ENCODE data around the gene TSNAXIP1.

The TSNAXIP1 gene

DNA sequence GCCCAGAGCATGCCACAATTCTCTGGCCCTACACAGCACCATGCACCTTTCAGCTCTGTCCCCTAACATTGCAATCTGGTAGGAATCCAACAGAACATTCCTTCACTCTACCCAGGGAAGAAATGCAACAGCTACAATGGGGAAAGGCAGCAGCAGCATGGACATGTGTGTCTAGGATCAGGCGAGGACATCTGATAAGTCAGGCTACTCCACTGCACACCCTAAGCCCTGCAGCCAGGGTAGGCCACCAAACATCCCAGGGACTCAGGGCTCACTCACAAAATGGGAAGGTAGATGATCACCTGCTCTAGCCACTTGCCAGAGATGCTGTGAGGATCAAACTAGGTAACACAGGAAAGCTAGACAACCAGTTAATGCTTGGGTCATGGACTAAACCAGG lies 5.4 kb upstream of the TSNAXIP1 start:
- TF ChIP-seq CTCF (IDR thresholded peaks at IDR 0.05; ENCODE audit: low read length, missing control alignments), result no peak
- H3K4me3 ChIP-seq (replicated peaks; ENCODE audit: low read depth, low read length), result no peak overlapping the region
- DNase-seq (ENCODE audit: low read depth), result no peak

GRCh38 chr16:67801883-67802282 lies 4.8 kb upstream of the TSNAXIP1 start:
- H3K4me3 ChIP-seq (replicated peaks; ENCODE audit: low read depth, low read length), result no peak overlapping the region
- no peak for DNase-seq (ENCODE audit: low read depth)
- TF ChIP-seq CTCF (IDR thresholded peaks at IDR 0.05; ENCODE audit: low read length, missing control alignments), result no peak

DNA sequence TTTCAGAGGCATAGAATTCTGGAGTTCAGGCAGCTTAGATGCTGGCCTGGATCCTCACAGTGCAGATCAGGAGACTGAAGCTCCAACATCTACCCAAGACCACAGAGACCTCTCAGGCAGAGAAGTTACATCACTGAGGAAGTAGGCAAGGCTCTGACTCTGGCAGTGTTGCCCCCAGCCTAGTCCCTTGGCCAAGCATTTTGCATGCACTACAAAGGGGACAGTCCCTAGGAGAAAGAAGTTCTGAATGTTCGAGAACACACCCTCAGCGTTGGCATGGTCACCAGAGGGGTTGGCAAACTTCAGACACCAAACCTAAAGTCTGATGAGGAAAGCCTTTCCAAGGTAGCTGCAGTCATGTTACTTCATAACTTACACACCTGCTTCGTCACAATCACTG lies 2.8 kb upstream of the TSNAXIP1 start:
- TF ChIP-seq CTCF (IDR thresholded peaks at IDR 0.05; ENCODE audit: low read length, missing control alignments), result no peak
- H3K4me3 ChIP-seq (replicated peaks; ENCODE audit: low read depth, low read length), result no peak overlapping the region
- DNase-seq (ENCODE audit: low read depth), result no peak

- no peak for DNase-seq (ENCODE audit: low read depth)
- H3K4me3 ChIP-seq (replicated peaks; ENCODE audit: low read depth, low read length), result peak overlapping the region; percentile 96
- TF ChIP-seq CTCF (IDR thresholded peaks at IDR 0.05; ENCODE audit: low read length, missing control alignments), result no peak
Observed at GRCh38 chr16:67804853-67805542, 1.7 kb upstream of the TSNAXIP1 start.

DNA sequence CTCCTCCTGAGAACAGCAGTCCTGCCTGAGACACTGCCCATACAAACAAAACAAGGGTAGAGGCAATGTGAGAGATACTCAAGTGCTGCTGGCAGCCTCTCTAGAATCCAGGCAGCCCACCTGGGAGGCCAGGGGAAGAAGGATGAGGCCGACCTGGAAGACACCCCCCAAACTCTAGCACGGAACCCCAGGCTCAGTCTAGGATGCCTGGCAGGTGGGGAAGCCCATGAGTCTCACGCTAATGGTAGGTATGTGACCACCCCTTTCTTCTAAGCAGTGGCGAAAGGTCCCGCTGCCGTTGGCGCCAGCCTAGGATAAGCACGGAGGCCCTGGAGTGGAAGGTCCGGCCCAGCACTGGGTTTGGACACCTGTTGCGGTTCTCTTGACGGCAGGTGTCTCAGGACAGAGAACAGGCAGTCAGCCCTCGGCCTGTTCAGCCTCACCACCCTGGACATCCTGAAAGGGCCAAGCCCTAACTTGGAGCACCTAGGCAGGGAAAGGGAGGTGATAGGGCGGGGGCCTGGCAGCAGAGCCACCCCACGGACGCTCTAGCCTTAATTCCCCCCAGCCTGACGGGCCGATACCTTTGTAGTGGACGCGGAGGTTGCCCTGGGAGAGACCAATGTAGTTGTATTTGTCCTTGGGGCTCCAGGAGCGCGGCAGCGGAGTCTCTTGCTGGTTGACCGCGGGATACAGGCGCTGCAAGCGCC lies 816 bp upstream of the TSNAXIP1 start:
- no peak for TF ChIP-seq CTCF (IDR thresholded peaks at IDR 0.05; ENCODE audit: low read length, missing control alignments)
- peak overlapping the region; percentile 96 for H3K4me3 ChIP-seq (replicated peaks; ENCODE audit: low read depth, low read length)

DNA sequence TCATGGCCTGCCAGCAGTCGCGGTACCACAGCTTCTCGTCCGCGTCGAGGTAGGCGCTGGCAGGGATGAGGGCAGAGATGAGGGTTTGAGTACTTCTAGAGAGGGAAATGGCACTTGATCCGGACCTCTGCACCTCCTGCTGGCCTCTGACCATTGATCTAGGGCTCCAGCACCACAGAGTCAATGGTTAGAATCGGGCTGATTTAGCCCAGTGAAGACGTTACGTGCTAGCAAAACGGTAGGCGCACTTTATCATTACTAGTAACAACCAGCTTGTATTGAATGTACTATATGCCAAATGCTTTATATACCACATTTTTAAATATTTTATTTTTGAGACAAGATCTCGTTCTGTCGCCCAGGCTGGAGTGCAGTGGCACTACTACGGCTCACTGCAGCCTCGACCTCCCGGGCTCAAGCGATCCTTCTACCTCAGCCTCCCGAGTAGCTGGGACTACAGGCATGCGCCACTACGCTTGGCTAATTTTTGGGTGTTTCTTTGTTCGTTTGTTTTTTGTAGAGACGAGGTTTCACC lies 526 bp downstream of the TSNAXIP1 start:
- H3K4me3 ChIP-seq (replicated peaks; ENCODE audit: low read depth, low read length), result peak overlapping the region; percentile 96
- TF ChIP-seq CTCF (IDR thresholded peaks at IDR 0.05; ENCODE audit: low read length, missing control alignments), result peak; percentile 10
- no peak for DNase-seq (ENCODE audit: low read depth)

More for the DNA sequence above, 816 bp upstream of the TSNAXIP1 start:
- no peak for DNase-seq (ENCODE audit: low read depth)
